ENCODE data around the gene SUN2. TPM values are rescaled to one million over a fixed set of nuclear protein-coding genes. Genes with fewer than 3 reads are reported as not detected.

The SUN2 gene
- total and polyA plus RNA-seq, 2 donors (not counting 1 experiment from before 2014, with no cell fraction given) = 224 to 305 TPM

- H3K36me3 ChIP-seq (replicated peaks in 1 of 2; ENCODE audit: control extremely low read depth in 1 of 2, control insufficient read depth in 1 of 2, extremely low read depth in 1 of 2, insufficient read depth in 2 of 2, low read length in 1 of 2) = peaks cover 7 to 97% of the 10 kb centered on the region in 2 experiments
- H4K20me1 ChIP-seq (ENCODE audit: control insufficient read depth, insufficient read depth, low read length, poor library complexity, severe bottlenecking) = peaks cover 87% of the 10 kb centered on the region
- H3K4me3 ChIP-seq (ENCODE audit: control extremely low read depth in 1 of 5, extremely low read depth in 1 of 5, insufficient read depth in 1 of 5, low read depth in 2 of 5, low read length in 4 of 5) = no peak overlapping the region
- WGBS (ENCODE audit: insufficient coverage) = 92% methylated on average over 12 of the region's 14 CpGs
- TF ChIP-seq EZH2 (IDR thresholded peaks at IDR 0.05; ENCODE audit: borderline replicate concordance, insufficient read depth, low read depth, low read length, poor library complexity, severe bottlenecking) (no peak), CTCF (IDR thresholded peaks at IDR 0.05) (no peak)
- H2AFZ ChIP-seq (ENCODE audit: insufficient read depth, low read depth, low read length, poor library complexity, severe bottlenecking) = no peak overlapping the region
- H3K9ac ChIP-seq (ENCODE audit: low read length) = no peak overlapping the region
- no peaks in the 10 kb centered on the region for H3K27me3 Mint-ChIP-seq
- H3K27me3 ChIP-seq (replicated peaks in 1 of 4; ENCODE audit: control extremely low read depth in 1 of 4, control insufficient read depth in 3 of 4, insufficient read depth in 4 of 4, low read length in 3 of 4) = no peaks in the 10 kb centered on the region
- no peak overlapping the region for H3K4me2 ChIP-seq (replicated peaks; ENCODE audit: low read depth, low read length, poor library complexity, severe bottlenecking)
- H3K9me3 Mint-ChIP-seq (ENCODE audit: insufficient read depth) = no peaks in the 10 kb centered on the region
- POLR2A ChIA-PET = interaction anchor here (0.8 to 1.4 kb wide), 3 partner anchors 11 to 40 kb away, joined by 3 to 4 read pairs (median 3); partner anchors contain the start of gene GTPBP1
- peaks cover 9% of the 10 kb centered on the region for H3K4me1 Mint-ChIP-seq
- H3K27ac ChIP-seq (ENCODE audit: low read length in 2 of 2) = no peak overlapping the region
- peaks cover 66% of the 10 kb centered on the region for H3K79me2 ChIP-seq (ENCODE audit: control insufficient read depth, insufficient read depth, low read length)
- H3K4me3 Mint-ChIP-seq = no peak overlapping the region
- peaks cover 9 to 11% of the 10 kb centered on the region in 2 donors for H3K4me1 ChIP-seq (ENCODE audit: control insufficient read depth in 2 of 2, insufficient read depth in 2 of 2, low read length in 2 of 2)
- CTCF ChIA-PET = interaction anchor here (0.9 to 1.7 kb wide), 5 partner anchors 13 to 123 kb away, joined by 3 to 5 read pairs (median 4); partner anchors contain the start of gene TOMM22
- H3K9me3 ChIP-seq (ENCODE audit: control extremely low read depth in 1 of 3, control insufficient read depth in 2 of 3, insufficient read depth in 1 of 3, low read length in 2 of 3) = no peaks in the 10 kb centered on the region
- DNase-seq (no peak), ATAC-seq (ENCODE audit: low read depth) (no peak)
- no peak overlapping the region for H3K27ac Mint-ChIP-seq
- intact Hi-C loops (cut with micrococcal nuclease) = no loop called here
These were observed 9.9 kb downstream of the SUN2 start for GRCh38 chr22:38745676-38746460.

- Histone ChIP-seq H3K27me3 (replicated peaks in 1 of 4; ENCODE audit: control extremely low read depth in 1 of 4, control insufficient read depth in 3 of 4, insufficient read depth in 4 of 4, low read length in 3 of 4) (no peaks in the 10 kb centered on the region), H4K20me1 (ENCODE audit: control insufficient read depth, insufficient read depth, low read length, poor library complexity, severe bottlenecking) (peaks cover 87% of the 10 kb centered on the region), H3K4me2 (replicated peaks; ENCODE audit: low read depth, low read length, poor library complexity, severe bottlenecking) (no peak overlapping the region), H2AFZ (ENCODE audit: insufficient read depth, low read depth, low read length, poor library complexity, severe bottlenecking) (no peak overlapping the region), H3K4me1 (ENCODE audit: control insufficient read depth in 2 of 2, insufficient read depth in 2 of 2, low read length in 2 of 2) (peaks cover 0 to 2% of the 10 kb centered on the region in 2 donors), H3K9me3 (ENCODE audit: control extremely low read depth in 1 of 3, control insufficient read depth in 2 of 3, insufficient read depth in 1 of 3, low read length in 2 of 3) (no peaks in the 10 kb centered on the region), H3K79me2 (ENCODE audit: control insufficient read depth, insufficient read depth, low read length) (peaks cover 61% of the 10 kb centered on the region), H3K9ac (ENCODE audit: low read length) (no peak overlapping the region), H3K4me3 (ENCODE audit: control extremely low read depth in 1 of 5, extremely low read depth in 1 of 5, insufficient read depth in 1 of 5, low read depth in 2 of 5, low read length in 4 of 5) (no peak overlapping the region), H3K27ac (ENCODE audit: low read length in 2 of 2) (no peak overlapping the region), H3K36me3 (replicated peaks in 1 of 2; ENCODE audit: control extremely low read depth in 1 of 2, control insufficient read depth in 1 of 2, extremely low read depth in 1 of 2, insufficient read depth in 2 of 2, low read length in 1 of 2) (peaks cover 5 to 97% of the 10 kb centered on the region in 2 experiments)
- H3K4me1 Mint-ChIP-seq = peaks cover 2% of the 10 kb centered on the region
- peak overlapping the region; percentile 32 for H3K27ac Mint-ChIP-seq
- no peak overlapping the region for H3K4me3 Mint-ChIP-seq
- DNase-seq (no peak), ATAC-seq (ENCODE audit: low read depth) (no peak)
- CTCF ChIA-PET = interaction anchor here (1.4 kb wide), 1 partner anchor 124 kb away, joined by 3 read pairs; no protein-coding TSS in a partner anchor
- intact Hi-C loops (cut with micrococcal nuclease) = no loop called here
- POLR2A ChIA-PET = no interaction called here
- H3K9me3 Mint-ChIP-seq (ENCODE audit: insufficient read depth) = no peaks in the 10 kb centered on the region
- WGBS (ENCODE audit: insufficient coverage) = 100% methylated on average over 5 of the region's 6 CpGs
- H3K27me3 Mint-ChIP-seq = no peaks in the 10 kb centered on the region
- TF ChIP-seq CTCF (IDR thresholded peaks at IDR 0.05) = no peak
- no peak for TF ChIP-seq EZH2 (IDR thresholded peaks at IDR 0.05; ENCODE audit: borderline replicate concordance, insufficient read depth, low read depth, low read length, poor library complexity, severe bottlenecking)
These were observed 10.8 kb downstream of the SUN2 start for GRCh38 chr22:38744981-38745380.

All from B cell (primary cell).